Spleen (tissue), 7 donors: ENCODE data around the gene CD37.

Source experiments
- POLR2A ChIP-seq, 3 donors: fragments of 450-650 bp; IDR thresholded peaks; one replicate each; pipeline ENCODE4 v1.5.1; 2017; ENCODE audit warnings: antibody characterized with exemption in 3 of 3, mild to moderate bottlenecking in 1 of 3
- POLR2AphosphoS5 ChIP-seq, 3 donors: sonication (generic); formaldehyde crosslinking; IDR thresholded peaks; one replicate each; pipeline ENCODE4 v1.5.1; 2017; ENCODE audit warnings: antibody characterized with exemption in 3 of 3
- TF ChIP-seq, protein P1 (sequence below), 11 experiments: fragments of 200-600 bp in 7 of 11; fragments of 450-650 bp in 4 of 11; sonication (generic) in 4 of 11; IDR thresholded peaks in 8 of 11; conservative IDR thresholded peaks in 3 of 11; 1 replicate in 7 of 11; 2 replicates in 4 of 11; pipeline versions ENCODE4 v1.4.0 to v1.8.0; 2016 to 2021; ENCODE audit warnings: antibody characterized with exemption in 11 of 11, inconsistent platforms in 4 of 11, mild to moderate bottlenecking in 1 of 11
- donor health status: DM: no; HTN: no; CAD: no; lungs with moderate emphysema.
- donor health status: DM: no; HTN: no; CAD: no.
- donor health status: DM: no; HTN: no; CAD: no.

DNA sequence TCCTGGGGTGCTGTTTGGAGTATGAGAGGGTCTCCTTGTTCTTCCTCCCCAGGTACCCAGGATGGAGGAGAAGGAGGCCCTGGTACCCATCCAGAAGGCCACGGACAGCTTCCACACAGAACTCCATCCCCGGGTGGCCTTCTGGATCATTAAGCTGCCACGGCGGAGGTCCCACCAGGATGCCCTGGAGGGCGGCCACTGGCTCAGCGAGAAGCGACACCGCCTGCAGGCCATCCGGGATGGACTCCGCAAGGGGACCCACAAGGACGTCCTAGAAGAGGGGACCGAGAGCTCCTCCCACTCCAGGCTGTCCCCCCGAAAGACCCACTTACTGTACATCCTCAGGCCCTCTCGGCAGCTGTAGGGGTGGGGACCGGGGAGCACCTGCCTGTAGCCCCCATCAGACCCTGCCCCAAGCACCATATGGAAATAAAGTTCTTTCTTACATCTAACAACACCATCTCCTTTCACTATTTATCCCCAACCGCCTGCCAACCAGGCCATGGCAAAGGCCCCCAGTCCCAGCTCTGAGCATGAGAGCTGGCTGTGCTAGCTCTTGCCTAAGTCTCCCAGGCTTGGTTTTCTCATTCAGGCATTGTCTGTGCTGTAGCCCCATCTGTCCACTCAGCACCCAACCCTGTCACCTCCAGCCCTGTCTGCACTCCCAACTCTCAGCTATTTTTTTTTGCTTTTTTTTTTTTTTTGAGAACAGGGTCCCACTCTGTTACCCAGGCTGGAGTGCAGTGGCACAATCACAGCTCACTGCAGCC, 39.6 kb downstream of the CD37 start:
- TF ChIP-seq, protein P1, sequence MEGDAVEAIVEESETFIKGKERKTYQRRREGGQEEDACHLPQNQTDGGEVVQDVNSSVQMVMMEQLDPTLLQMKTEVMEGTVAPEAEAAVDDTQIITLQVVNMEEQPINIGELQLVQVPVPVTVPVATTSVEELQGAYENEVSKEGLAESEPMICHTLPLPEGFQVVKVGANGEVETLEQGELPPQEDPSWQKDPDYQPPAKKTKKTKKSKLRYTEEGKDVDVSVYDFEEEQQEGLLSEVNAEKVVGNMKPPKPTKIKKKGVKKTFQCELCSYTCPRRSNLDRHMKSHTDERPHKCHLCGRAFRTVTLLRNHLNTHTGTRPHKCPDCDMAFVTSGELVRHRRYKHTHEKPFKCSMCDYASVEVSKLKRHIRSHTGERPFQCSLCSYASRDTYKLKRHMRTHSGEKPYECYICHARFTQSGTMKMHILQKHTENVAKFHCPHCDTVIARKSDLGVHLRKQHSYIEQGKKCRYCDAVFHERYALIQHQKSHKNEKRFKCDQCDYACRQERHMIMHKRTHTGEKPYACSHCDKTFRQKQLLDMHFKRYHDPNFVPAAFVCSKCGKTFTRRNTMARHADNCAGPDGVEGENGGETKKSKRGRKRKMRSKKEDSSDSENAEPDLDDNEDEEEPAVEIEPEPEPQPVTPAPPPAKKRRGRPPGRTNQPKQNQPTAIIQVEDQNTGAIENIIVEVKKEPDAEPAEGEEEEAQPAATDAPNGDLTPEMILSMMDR (IDR thresholded peaks at IDR 0.05 in 8 of 11, conservative IDR thresholded peaks at IDR 0.05 in 3 of 11), result no peak
- TF ChIP-seq POLR2A (IDR thresholded peaks at IDR 0.05) (no peak), POLR2AphosphoS5 (IDR thresholded peaks at IDR 0.05) (no peak)
